CD4-positive, alpha-beta T cell treated with Interleukin-4 for 1 hour (primary cell): ENCODE data around the gene SLC25A6.
"Not testable (repeated sequence)": the region's sequence is repeated elsewhere in the genome, so short reads cannot be mapped to it uniquely, and the experiment has no call there.

Source experiments
- DNase-seq, 2 donors: peaks; one replicate each; pipeline ENCODE4 v3.0.0-alpha.2; 2020 to 2022

SLC25A6 gene

DNA sequence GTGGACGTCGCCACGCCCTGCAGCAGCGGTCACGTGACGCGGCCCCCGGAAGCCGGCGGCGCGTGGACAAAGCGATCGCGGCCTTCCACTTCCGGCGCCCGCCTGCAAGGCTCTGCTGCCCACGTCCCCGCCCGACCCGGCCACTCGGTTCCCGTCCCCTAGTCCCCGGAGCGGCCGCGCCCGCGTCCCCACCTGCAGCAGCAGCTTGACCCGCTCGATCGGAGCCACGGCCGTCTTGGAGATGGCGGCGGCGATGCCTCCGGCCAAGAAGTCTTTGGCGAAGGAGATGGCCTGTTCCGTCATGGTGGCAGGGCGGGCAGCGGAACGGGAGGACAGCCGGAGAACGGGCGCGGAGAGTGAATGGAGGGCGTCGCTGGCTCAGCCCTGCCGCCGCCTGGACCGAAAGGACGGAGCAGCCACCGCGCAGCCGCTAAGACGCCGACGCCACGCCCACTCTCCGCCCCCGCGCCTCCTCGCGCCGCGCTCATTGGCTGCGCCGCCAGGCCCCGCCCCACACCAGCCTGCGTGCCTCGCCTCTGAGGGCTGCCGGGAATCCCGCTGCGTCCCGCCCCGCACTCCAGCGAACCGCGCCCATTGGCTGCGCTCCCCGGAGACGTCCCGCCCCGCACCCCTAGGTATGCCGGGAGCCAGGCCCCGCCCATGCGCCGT lies at the start of gene SLC25A6:
TSS of gene SLC25A6 (minus strand) at position 407 of the 669 bp plus-strand sequence. CDS start at position 303, 104 bp downstream.
- DNase-seq: peak; percentile 99

GRCh38 chrX:1440506-1440905 lies 48.6 kb upstream of the SLC25A6 start:
- no peak for DNase-seq

DNA sequence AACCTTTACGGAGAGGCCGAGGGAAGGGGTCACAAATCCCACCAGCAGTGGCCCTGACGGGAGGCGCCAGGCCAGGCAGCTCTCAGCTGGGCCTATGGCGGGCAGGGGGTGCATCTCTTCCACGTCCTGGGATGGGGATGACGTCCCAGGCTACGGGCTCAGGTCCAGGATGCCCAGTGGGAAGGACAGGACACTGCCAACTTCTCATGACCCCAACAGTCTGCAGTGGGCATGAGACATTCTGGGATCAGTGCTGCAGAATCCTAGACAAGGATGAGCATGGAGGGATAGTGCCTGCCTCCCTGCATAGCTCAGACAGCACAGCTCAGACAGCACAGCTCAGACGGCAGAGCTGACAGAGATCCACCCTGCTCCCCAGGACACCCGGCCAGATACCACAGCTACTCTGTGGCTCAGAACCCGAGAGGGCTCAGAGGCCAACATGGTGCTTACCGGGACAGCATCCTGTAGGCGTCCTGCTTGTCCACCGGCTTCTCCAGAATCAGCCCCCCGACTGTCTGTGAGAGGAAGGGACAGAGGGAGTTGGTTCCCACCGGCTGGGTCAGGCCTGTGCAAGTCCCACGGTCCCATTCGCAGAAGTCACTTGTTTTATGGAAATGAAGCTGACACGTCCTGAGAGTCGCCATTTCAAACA lies 43.5 kb upstream of the SLC25A6 start:
- no peak for DNase-seq

- DNase-seq: no peak
These were observed 42.9 kb upstream of the SLC25A6 start for GRCh38 chrX:1434871-1435240.

GRCh38 chrX:1433646-1434357 lies 41.9 kb upstream of the SLC25A6 start:
- no peak for DNase-seq

DNA sequence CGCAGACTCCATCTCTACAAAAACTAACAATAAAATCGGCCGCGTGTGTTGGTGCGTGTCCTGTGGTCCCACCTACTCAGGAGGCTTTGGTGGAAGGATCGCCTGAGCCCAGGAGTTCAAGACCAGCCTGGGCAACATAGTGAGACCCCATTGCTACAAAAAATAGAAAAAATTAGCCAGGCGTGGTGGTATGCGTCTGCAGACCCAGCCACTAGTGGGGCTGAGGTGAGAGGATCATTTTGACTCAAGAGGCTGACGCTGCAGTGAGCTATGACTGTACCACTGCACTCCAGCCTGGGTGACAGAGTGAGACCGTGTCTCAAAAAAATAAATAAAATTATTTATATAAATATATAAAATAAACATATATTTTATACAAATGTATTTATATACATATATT lies 38.5 kb upstream of the SLC25A6 start:
- DNase-seq: no peak

DNA sequence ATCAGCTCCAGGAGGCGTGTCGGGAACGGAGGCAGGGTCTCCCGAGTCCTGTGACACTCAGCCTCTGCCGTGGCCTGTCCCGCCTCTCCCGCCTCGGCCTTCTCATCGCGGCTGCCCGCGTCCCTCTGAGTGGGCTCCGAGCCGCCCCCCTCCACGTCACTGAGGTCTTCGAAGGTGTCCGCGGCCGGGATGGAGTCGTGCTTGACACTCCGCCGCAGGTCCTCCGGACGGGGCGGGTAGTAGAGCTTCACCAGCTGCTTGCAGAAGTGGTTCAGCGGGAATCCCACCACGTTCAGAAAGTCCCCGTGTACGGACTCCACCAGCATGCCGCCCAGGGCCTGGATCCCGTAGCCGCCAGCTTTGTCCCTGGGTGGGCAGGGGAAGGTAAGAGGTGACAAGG lies 35.8 kb upstream of the SLC25A6 start:
- DNase-seq: no peak

DNA sequence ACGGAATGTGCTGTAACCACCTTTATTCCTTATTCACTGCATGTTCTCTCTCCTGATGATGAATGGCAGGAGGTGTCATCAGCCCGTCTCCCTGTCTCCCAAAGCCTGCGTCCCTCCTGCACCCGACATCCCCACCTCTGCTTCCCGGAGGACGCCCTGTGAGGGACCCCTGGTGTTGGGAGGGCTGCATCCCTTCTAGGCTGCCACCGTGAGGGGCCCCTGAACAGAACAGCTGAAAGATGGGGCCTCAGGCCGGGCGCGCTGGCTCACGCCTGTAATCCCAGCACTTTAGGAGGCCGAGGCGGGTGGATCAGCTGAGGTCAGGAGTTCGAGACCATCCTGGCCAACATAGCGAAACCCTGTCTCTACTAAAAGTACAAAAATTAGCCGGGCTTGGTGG lies 34.4 kb upstream of the SLC25A6 start:
- DNase-seq: not testable (repeated sequence)

DNA sequence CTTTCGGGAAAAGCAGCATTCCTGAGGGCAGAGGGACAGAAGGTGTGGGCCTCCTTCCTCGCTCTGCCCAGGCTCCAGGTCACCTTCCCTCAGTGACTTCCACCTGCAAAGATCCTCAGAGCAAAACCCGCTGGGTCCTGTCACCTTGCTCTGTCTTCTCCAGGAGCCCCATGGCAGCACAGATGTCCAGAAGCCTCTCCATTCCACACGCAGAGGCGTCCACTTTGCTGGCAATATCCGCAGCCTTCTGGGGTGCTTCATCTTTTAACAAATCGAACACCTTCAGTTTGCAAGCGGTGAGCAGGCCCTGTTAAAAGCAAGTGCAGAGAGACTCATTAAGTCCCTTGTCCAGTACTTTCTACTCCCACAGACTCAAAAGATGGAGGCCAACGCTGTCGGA lies 33.5 kb upstream of the SLC25A6 start:
- no peak for DNase-seq

- no peak for DNase-seq
These were observed 32.4 kb upstream of the SLC25A6 start for GRCh38 chrX:1424147-1424851.

- DNase-seq: no peak
These were observed 31.3 kb upstream of the SLC25A6 start for GRCh38 chrX:1423215-1423614.

DNA sequence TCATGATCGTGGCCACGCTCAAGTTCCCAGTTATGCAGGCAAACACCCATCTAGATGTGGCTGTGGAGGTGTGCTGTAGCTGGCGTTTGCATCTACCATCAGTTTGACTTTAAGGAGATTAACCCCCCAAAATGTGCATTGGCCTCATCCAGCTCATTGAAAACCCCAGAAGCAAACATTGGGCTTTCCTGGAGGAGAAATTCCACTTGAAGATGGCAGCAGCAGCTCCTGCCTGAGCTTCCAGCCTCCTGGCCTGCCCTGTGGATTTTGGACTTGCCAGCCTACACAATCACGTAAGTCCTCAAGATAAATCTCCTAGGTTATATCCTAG lies 30.2 kb upstream of the SLC25A6 start:
- no peak for DNase-seq

GRCh38 chrX:1421433-1422134 lies 29.7 kb upstream of the SLC25A6 start:
- no peak for DNase-seq

- no peak for DNase-seq
These were observed 28.5 kb upstream of the SLC25A6 start for GRCh38 chrX:1420371-1420770.

DNA sequence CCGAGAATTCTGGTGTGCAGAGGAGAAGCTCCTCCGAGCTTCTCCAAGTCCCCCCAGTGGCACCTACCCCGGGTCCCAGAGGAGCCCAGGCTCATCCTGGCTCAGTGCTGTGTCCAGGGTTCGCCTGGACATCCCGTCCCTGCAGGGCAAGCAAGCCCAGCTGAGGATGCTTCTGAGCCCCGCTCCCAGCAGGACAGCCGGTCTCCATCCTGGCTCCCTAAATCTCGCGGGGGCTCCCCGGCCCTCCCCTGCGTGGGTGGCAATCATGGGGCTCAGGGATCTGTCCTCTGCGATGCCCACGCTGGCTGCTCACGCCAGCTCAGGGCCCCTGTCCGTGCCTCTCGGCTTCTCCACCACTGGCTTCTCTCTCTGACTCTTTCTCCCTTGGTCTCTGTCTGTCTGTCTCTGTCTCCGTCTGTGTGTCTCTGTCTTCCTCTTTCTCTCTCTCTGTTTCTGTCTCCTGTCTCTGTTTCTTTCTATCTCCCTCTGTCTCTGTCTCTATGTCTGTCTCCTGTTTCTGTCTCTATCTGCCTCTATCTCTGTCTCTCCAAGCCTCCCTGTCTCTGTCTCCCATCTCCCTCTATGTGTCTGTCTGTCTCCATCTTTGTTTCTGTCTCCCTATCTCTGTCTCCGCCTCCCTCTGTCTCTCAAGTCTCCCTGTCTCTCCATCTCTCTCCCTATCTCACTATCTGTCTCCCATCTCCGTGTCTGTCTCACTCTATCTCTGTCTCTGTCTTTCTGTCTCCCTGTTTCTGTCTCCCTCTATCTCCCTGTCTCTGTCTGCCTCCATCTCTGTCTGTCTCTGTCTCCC lies 27.8 kb upstream of the SLC25A6 start:
- DNase-seq: no peak

- no peak for DNase-seq
These were observed 27.1 kb upstream of the SLC25A6 start for GRCh38 chrX:1418901-1419544.

- DNase-seq: no peak
These were observed 26.2 kb upstream of the SLC25A6 start for GRCh38 chrX:1417921-1418771.

DNA sequence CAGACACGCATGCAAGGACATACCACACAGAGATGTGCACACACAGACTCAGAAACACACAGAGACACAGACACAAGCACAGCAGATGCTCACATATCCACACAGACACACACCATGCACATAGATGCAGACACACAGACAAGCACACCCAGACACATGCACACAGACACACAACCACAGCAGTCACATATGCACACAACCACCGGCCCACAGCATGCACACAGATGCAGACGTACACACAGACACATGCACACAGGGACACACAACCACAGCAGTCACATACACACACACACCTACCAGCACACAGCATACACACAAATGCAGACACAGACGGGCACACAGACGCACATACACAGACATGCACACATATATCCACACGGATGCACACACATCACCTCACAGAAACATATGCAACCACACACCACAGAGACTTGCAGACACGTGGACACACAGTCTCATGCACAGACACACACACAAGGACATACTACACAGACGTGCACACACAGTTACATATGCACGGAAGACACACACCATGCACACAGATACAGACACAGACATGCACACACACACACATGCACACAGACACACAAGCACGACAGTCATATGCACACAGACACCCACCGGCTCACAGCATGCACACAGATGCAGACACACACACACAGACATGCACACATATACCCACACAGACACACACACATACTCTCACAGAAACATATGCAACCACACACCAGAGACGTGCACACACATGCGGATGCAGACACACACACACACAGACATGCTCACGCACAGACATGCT lies 25.2 kb upstream of the SLC25A6 start:
- DNase-seq: no peak

- no peak for DNase-seq
These were observed 24.4 kb upstream of the SLC25A6 start for GRCh38 chrX:1416327-1416784.
